HepG2 (cell line): ENCODE data around the gene RNPEPL1. TPM values are rescaled to one million over a fixed set of nuclear protein-coding genes. Genes with fewer than 3 reads are reported as not detected.
A peak's percentile ranks its signal among the peaks of the same experiment; 100 is the strongest.

Experiments
- CCDC6 ChIP-seq: sonication (generic); formaldehyde crosslinking; IDR thresholded peaks from 2 replicates; pipeline ENCODE4 v1.8.1; 2022; ENCODE audit warnings: mild to moderate bottlenecking, missing genetic modification reagents, moderate library complexity
- DMAP1 ChIP-seq: IDR thresholded peaks from 2 replicates; pipeline ENCODE4 v1.6.1; 2016
- JUNB ChIP-seq: sonication (generic); formaldehyde crosslinking; IDR thresholded peaks from 2 replicates; pipeline ENCODE4 v1.8.0; 2022; ENCODE audit warnings: missing genetic modification reagents, mild to moderate bottlenecking, borderline replicate concordance
- MAF1 ChIP-seq: sonication (generic); formaldehyde crosslinking; IDR thresholded peaks from 2 replicates; pipeline ENCODE4 v1.5.0; 2020; ENCODE audit warnings: missing genetic modification reagents, borderline replicate concordance
- MEIS2 ChIP-seq: sonication (generic); formaldehyde crosslinking; IDR thresholded peaks from 2 replicates; pipeline ENCODE4 v1.9.0; 2021; ENCODE audit warnings: mild to moderate bottlenecking, missing genetic modification reagents
- MXI1 ChIP-seq: IDR thresholded peaks from 3 replicates; pipeline ENCODE4 v1.6.1; 2012; ENCODE audit warnings: low read depth, low read length, inconsistent platforms, borderline replicate concordance
- NFKBIZ ChIP-seq: IDR thresholded peaks from 2 replicates; pipeline ENCODE4 v1.6.1; 2018; ENCODE audit warnings: missing genetic modification reagents, missing compliant biosample characterization
- PCBP1 ChIP-seq: fragments of 200-400 bp; formaldehyde crosslinking; IDR thresholded peaks from 2 replicates; pipeline ENCODE4 v1.6.1; 2017; ENCODE audit warnings: mild to moderate bottlenecking, low read depth, low read length, borderline replicate concordance
- PHF5A ChIP-seq: IDR thresholded peaks from one replicate; pipeline ENCODE4 v1.6.1; 2018; ENCODE audit warnings: low read depth, missing genetic modification reagents; ENCODE audit not compliant: unreplicated experiment
- PRMT3 ChIP-seq: sonication (generic); formaldehyde crosslinking; IDR thresholded peaks from 2 replicates; pipeline ENCODE4 v1.8.1; 2022; ENCODE audit warnings: low read depth, mild to moderate bottlenecking, moderate library complexity, missing genetic modification reagents, borderline replicate concordance
- RBM39 ChIP-seq: fragments of 200-400 bp; formaldehyde crosslinking; IDR thresholded peaks from one replicate; pipeline ENCODE4 v1.6.1; 2018; ENCODE audit warnings: antibody characterized with exemption, mild to moderate bottlenecking, low read depth, low read length; ENCODE audit not compliant: poor library complexity, severe bottlenecking
- SIX4 ChIP-seq: sonication (generic); formaldehyde crosslinking; IDR thresholded peaks from 2 replicates; pipeline ENCODE4 v1.4.0; 2020; ENCODE audit warnings: missing genetic modification reagents
- SYNCRIP ChIP-seq: fragments of 200-400 bp; formaldehyde crosslinking; IDR thresholded peaks from 2 replicates; pipeline ENCODE4 v1.6.1; 2018; ENCODE audit warnings: mild to moderate bottlenecking, low read depth, low read length; ENCODE audit not compliant: insufficient read depth
- TBX2 ChIP-seq: sonication (generic); formaldehyde crosslinking; IDR thresholded peaks from 2 replicates; pipeline ENCODE4 v1.5.0; 2020; ENCODE audit warnings: missing genetic modification reagents, mild to moderate bottlenecking, borderline replicate concordance
- ZBTB8A ChIP-seq: sonication (generic); formaldehyde crosslinking; IDR thresholded peaks from 2 replicates; pipeline ENCODE4 v1.4.0; 2020; ENCODE audit warnings: mild to moderate bottlenecking, low read depth, missing genetic modification reagents, borderline replicate concordance
- ZNF17 ChIP-seq: sonication (generic); formaldehyde crosslinking; IDR thresholded peaks from 2 replicates; pipeline ENCODE4 v1.5.0; 2020; ENCODE audit warnings: mild to moderate bottlenecking, missing genetic modification reagents
- ZNF264 ChIP-seq: sonication (generic); formaldehyde crosslinking; IDR thresholded peaks from 2 replicates; pipeline ENCODE4 v1.4.0; 2020; ENCODE audit warnings: missing genetic modification reagents
- ZNF282 ChIP-seq: fragments of 450-650 bp; IDR thresholded peaks from 2 replicates; pipeline ENCODE4 v1.6.1; 2018; ENCODE audit not compliant: partially characterized antibody
- ZNF776 ChIP-seq: sonication (generic); formaldehyde crosslinking; IDR thresholded peaks from 2 replicates; pipeline ENCODE4 v1.4.0; 2020; ENCODE audit warnings: mild to moderate bottlenecking, missing genetic modification reagents
- ZNF891 ChIP-seq: sonication (generic); formaldehyde crosslinking; IDR thresholded peaks from 2 replicates; pipeline ENCODE4 v1.5.0; 2020; ENCODE audit warnings: mild to moderate bottlenecking, missing genetic modification reagents
- polyA plus RNA-seq, 8 experiments: library from polyadenylated mRNA; depleted of rRNA in 3 of 8; stranded (reverse) in 7 of 8; unstranded in 1 of 8; fragments of >200 nt; fragmentation: Illumina TruSeq in 4 of 8; extraction: Trizol in 4 of 8; gene quantifications; 2 replicates each; pipeline versions ENCODE4 v1.2.1 to v1.2.3, GENCODE V29; 2011 to 2016; ENCODE audit warnings: low read depth in 4 of 8, missing spikeins in 1 of 8, mixed read lengths in 1 of 8; ENCODE audit not compliant: insufficient read depth in 1 of 8
- total RNA-seq, 5 experiments: library from RNA; depleted of rRNA; stranded (reverse); fragments of >200 nt; fragmentation: Illumina TruSeq; extraction: Trizol; gene quantifications; 2 replicates each; pipeline ENCODE4 v1.2.3, GENCODE V29; 2016; ENCODE audit warnings: low read depth in 1 of 5
- TF ChIP-seq, protein P1 (sequence below): fragments of 450-650 bp; IDR thresholded peaks from 2 replicates; pipeline ENCODE4 v1.6.1; 2017; ENCODE audit warnings: mild to moderate bottlenecking
- TF ChIP-seq, protein P2 (sequence below): sonication (generic); formaldehyde crosslinking; IDR thresholded peaks from 2 replicates; pipeline ENCODE4 v1.4.0; 2020; ENCODE audit warnings: missing genetic modification reagents
- TF ChIP-seq, protein P3 (sequence below): sonication (generic); formaldehyde crosslinking; IDR thresholded peaks from 2 replicates; pipeline ENCODE4 v1.4.0; 2020; ENCODE audit warnings: missing genetic modification reagents
- TF ChIP-seq, protein P4 (sequence below): IDR thresholded peaks from 2 replicates; pipeline ENCODE4 v1.6.1; 2012; ENCODE audit warnings: inconsistent platforms
- TF ChIP-seq, protein P5 (sequence below): sonication (generic); formaldehyde crosslinking; IDR thresholded peaks from 2 replicates; pipeline ENCODE4 v1.9.0; 2022; ENCODE audit warnings: missing genetic modification reagents, mild to moderate bottlenecking, borderline replicate concordance

RNPEPL1 gene
- total and polyA plus RNA-seq, 2 of the 13 experiments (the other 11 are each of a cell fraction or from before 2014, with no cell fraction given): 13.0 to 18.0 TPM

DNA sequence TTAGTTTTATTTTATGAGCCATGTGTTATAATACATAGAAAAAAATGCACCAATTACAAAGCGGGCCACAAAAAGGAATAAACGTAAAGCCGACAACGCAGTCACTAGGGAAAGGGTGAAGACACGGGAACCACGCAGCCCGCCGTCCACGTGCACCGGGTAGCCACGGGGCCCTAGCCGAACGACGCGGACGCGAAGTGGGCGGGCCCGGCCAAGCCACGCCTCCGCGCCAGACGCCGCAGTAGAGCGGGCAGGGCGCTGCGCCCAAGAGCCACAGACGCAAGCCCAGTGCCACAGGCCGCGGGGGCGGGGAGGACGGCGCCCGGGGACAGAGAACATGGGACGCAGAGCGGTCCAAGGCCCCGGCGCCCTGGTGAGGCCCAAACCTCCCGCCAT, 8.2 kb upstream of the RNPEPL1 start, which contains the start of gene DUSP28 (continued):
- TF ChIP-seq, protein P1, sequence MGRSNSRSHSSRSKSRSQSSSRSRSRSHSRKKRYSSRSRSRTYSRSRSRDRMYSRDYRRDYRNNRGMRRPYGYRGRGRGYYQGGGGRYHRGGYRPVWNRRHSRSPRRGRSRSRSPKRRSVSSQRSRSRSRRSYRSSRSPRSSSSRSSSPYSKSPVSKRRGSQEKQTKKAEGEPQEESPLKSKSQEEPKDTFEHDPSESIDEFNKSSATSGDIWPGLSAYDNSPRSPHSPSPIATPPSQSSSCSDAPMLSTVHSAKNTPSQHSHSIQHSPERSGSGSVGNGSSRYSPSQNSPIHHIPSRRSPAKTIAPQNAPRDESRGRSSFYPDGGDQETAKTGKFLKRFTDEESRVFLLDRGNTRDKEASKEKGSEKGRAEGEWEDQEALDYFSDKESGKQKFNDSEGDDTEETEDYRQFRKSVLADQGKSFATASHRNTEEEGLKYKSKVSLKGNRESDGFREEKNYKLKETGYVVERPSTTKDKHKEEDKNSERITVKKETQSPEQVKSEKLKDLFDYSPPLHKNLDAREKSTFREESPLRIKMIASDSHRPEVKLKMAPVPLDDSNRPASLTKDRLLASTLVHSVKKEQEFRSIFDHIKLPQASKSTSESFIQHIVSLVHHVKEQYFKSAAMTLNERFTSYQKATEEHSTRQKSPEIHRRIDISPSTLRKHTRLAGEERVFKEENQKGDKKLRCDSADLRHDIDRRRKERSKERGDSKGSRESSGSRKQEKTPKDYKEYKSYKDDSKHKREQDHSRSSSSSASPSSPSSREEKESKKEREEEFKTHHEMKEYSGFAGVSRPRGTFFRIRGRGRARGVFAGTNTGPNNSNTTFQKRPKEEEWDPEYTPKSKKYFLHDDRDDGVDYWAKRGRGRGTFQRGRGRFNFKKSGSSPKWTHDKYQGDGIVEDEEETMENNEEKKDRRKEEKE: no peak
- TF ChIP-seq, protein P2, sequence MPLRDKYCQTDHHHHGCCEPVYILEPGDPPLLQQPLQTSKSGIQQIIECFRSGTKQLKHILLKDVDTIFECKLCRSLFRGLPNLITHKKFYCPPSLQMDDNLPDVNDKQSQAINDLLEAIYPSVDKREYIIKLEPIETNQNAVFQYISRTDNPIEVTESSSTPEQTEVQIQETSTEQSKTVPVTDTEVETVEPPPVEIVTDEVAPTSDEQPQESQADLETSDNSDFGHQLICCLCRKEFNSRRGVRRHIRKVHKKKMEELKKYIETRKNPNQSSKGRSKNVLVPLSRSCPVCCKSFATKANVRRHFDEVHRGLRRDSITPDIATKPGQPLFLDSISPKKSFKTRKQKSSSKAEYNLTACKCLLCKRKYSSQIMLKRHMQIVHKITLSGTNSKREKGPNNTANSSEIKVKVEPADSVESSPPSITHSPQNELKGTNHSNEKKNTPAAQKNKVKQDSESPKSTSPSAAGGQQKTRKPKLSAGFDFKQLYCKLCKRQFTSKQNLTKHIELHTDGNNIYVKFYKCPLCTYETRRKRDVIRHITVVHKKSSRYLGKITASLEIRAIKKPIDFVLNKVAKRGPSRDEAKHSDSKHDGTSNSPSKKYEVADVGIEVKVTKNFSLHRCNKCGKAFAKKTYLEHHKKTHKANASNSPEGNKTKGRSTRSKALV (CRISPR knock-in tag): no peak; the same call in 1 of the 2 replicates
- TF ChIP-seq, protein P3, sequence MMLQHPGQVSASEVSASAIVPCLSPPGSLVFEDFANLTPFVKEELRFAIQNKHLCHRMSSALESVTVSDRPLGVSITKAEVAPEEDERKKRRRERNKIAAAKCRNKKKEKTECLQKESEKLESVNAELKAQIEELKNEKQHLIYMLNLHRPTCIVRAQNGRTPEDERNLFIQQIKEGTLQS (CRISPR knock-in tag): peak; percentile 43; the same call in 1 of the 2 replicates
- TF ChIP-seq CCDC6 (no peak; the same call in 1 of the 2 replicates), ZNF17 (CRISPR knock-in tag) (no peak), ZNF891 (CRISPR knock-in tag) (no peak; the same call in 1 of the 2 replicates), TBX2 (peak; percentile 81), PHF5A (CRISPR knock-in tag) (peak; percentile 1), MAF1 (CRISPR knock-in tag) (no peak), PRMT3 (CRISPR knock-in tag) (no peak), ZBTB8A (CRISPR knock-in tag) (peak; percentile 84), PCBP1 (no peak), ZNF264 (CRISPR knock-in tag) (no peak; the same call in 1 of the 2 replicates), MXI1 (peak; percentile 99), SYNCRIP (no peak), ZNF282 (no peak), DMAP1 (CRISPR knock-in tag) (peak; percentile 92), NFKBIZ (CRISPR knock-in tag) (peak; percentile 21; the same call in 1 of the 2 replicates), ZNF776 (CRISPR knock-in tag) (no peak), SIX4 (CRISPR knock-in tag) (no peak), MEIS2 (CRISPR knock-in tag) (peak; percentile 55; the same call in 1 of the 2 replicates), RBM39 (no peak), JUNB (no peak)
- TF ChIP-seq, protein P4, sequence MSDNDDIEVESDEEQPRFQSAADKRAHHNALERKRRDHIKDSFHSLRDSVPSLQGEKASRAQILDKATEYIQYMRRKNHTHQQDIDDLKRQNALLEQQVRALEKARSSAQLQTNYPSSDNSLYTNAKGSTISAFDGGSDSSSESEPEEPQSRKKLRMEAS: peak; percentile 100
- TF ChIP-seq, protein P5, sequence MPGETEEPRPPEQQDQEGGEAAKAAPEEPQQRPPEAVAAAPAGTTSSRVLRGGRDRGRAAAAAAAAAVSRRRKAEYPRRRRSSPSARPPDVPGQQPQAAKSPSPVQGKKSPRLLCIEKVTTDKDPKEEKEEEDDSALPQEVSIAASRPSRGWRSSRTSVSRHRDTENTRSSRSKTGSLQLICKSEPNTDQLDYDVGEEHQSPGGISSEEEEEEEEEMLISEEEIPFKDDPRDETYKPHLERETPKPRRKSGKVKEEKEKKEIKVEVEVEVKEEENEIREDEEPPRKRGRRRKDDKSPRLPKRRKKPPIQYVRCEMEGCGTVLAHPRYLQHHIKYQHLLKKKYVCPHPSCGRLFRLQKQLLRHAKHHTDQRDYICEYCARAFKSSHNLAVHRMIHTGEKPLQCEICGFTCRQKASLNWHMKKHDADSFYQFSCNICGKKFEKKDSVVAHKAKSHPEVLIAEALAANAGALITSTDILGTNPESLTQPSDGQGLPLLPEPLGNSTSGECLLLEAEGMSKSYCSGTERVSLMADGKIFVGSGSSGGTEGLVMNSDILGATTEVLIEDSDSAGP (CRISPR knock-in tag): peak; percentile 72
